ENCODE data around the gene SMOC1.

SMOC1 gene

DNA sequence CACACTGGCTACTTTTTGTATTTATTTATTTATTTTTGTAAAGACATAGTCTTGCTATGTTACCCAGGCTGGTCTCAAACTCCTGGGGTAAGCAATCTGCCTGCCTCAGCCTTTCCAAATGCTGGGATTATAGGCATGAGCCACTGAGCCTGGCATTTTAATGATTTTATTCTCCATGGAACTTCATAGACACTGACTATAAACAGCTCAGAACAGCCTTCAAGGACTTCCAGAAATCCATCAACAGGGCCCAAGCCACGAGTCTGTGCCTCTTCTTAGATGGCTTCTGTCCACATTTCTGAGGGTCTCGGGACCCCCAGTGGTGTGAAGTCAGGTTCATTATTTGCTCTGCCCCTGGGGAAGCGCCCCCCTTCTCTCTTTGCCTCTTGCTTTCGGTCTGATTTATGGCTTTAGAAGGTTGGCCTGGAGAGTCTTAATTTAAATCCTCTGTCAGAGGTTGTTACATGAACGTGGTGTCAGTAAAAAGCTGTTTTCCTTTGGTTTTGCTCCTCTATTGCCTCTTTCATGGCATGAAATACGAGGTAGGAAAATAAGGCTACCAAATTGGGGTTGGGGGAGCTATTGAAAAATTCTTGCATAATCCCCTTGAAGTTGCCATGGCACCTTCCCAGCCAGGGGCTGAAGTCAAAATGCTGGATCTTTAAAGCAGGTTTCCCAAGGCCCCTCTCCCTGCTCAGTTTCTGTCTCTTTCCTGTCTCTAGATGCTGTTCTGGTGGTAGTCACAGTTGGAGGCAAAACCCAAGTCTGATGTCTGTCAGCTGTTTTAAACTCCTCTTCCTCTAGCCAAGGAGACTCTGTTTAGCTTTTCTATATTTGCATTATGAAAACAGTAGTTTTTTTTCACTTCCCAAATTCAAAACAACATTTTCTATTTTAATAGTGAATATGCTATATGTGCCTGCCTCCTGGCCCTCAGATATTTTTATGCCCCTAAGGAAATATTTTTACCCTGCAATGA lies 129.4 kb downstream of the SMOC1 start:
- TF ChIP-seq, protein P1, sequence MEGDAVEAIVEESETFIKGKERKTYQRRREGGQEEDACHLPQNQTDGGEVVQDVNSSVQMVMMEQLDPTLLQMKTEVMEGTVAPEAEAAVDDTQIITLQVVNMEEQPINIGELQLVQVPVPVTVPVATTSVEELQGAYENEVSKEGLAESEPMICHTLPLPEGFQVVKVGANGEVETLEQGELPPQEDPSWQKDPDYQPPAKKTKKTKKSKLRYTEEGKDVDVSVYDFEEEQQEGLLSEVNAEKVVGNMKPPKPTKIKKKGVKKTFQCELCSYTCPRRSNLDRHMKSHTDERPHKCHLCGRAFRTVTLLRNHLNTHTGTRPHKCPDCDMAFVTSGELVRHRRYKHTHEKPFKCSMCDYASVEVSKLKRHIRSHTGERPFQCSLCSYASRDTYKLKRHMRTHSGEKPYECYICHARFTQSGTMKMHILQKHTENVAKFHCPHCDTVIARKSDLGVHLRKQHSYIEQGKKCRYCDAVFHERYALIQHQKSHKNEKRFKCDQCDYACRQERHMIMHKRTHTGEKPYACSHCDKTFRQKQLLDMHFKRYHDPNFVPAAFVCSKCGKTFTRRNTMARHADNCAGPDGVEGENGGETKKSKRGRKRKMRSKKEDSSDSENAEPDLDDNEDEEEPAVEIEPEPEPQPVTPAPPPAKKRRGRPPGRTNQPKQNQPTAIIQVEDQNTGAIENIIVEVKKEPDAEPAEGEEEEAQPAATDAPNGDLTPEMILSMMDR (IDR thresholded peaks at IDR 0.05; ENCODE audit: low read depth, low read length), result no peak
- H3K4me3 ChIP-seq (ENCODE audit: low read depth, low read length), result no peak overlapping the region

DNA sequence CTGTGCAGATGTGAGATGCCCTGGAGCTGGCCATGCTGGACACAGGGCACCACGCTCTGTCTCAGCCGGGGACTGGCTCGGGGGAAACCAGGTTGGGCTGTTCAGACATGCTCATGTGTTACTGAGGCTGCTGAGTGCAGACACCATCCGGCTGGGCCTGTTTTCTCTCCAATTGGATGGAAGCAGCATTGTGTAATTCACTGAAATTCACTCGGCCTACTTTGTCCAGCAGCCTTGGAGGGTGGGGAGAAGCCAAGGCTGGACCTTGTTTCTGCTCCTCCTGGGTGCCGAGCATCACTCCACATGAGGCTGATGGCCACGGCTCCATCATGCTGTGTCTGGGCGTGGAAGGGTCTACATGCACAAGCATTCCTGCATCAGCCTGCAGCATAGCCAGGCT lies 130.7 kb downstream of the SMOC1 start:
- TF ChIP-seq, protein P1 (IDR thresholded peaks at IDR 0.05; ENCODE audit: low read depth, low read length), result no peak
- H3K4me3 ChIP-seq (ENCODE audit: low read depth, low read length), result no peak overlapping the region

DNA sequence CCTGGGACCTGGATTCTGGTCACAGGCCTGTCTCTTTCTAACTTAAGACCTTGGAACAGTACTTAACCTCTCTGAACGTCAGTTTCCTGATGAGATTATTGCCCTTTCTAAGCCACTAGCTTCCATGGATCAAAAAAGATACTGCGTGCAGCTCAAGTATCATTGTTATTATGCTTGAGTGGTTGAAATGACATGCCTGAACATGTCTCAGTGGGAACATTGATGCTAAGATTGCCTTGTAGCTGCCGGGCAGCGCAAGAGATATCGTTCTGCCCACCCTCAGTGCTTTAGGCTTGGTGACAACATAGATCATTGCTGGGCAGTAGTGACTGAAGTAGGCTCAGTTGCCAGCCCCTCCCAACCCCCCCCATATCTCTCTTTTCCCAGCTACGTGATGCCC lies 131.9 kb downstream of the SMOC1 start:
- TF ChIP-seq, protein P1 (IDR thresholded peaks at IDR 0.05; ENCODE audit: low read depth, low read length), result no peak
- H3K4me3 ChIP-seq (ENCODE audit: low read depth, low read length), result no peak overlapping the region

DNA sequence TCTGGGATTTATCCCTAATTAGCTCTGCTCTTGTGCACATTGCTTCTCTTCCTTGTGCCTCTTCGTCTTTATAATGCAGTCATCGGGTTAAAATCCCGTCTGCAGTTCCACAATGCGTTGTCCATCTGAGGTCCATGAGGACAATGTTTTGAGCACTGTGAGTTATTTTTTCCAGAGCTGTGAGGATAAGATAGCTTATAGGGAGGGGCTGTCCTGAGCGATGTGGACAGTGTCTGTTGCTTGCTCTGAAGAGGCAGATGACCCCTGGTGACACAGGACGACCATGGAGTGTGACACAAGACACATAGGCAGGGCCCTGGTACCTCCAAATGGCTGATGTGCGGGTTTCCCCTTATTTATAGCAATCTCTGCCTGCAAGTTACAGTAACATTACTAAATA lies 132.5 kb downstream of the SMOC1 start:
- TF ChIP-seq, protein P1 (IDR thresholded peaks at IDR 0.05; ENCODE audit: low read depth, low read length), result no peak
- H3K4me3 ChIP-seq (ENCODE audit: low read depth, low read length), result no peak overlapping the region

DNA sequence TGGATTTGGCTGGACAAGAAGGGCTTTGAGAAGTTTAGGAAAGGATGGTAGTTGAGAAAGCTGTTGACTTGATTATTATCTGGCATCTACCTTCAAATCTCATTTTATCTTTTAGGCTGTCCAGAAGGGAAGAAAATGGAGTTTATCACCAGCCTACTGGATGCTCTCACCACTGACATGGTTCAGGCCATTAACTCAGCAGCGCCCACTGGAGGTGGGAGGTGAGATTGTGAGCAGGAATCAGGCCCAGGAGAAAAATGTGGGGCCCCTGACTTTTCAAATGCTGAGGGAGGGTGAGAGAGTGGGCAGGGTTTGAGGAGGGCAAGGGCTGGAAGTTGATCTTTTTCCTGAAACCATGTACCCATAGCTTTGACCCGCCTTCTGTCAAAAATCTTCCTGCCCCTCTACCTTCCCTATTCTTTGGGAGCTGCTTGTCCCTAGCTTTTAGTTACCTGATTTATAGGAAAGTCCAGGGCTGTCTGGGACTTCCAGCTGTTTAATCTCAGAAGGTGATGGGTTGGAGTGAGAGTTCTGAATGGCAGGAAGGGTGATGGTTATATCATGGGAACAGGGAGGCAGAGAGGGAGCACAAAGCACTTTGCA lies 134.2 kb downstream of the SMOC1 start:
- no peak overlapping the region for H3K4me3 ChIP-seq (ENCODE audit: low read depth, low read length)
- TF ChIP-seq, protein P1 (IDR thresholded peaks at IDR 0.05; ENCODE audit: low read depth, low read length), result peak; percentile 98

DNA sequence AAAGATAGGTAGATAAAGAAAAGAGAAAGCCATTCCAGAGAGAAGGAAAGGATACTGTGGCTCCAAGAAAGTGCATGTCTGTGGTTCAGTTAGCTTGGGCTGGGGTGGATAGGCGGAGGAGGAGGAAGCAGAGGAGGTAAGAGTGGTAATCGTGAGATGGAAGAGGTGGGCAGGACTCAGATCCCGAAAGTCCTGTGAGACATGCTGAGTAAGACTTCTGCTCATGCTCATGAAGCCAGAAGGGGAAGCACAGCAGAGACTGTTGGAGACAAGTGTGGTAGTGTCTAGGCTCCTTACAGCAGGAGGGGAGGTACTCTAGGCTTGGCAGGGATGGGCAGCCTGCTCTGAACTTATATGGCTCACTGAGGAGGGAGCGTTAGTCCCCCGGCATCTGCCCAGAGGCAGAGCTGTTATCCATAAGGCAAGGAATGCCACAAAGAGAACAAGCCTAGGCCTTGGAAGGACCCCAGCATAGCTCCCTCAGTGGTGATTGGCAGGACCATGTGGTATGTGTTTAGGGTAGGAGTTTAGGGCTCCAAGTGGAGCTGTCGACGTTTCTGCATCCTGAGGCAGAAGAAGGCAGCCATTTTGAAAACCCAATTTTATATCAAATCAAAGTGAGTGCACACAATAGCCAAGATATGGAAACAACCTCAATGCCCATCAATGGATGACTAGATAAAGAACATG lies 135.3 kb downstream of the SMOC1 start:
- H3K4me3 ChIP-seq (ENCODE audit: low read depth, low read length), result no peak overlapping the region
- TF ChIP-seq, protein P1 (IDR thresholded peaks at IDR 0.05; ENCODE audit: low read depth, low read length), result no peak
